Activated T-helper 17 cell treated with anti-CD3 and anti-CD28 coated beads, Interleukin-2, amount 50 U/mL, for 72 hours (primary cell): Measurements from ENCODE around the gene COL16A1. TPM values are rescaled to one million over a fixed set of nuclear protein-coding genes. Genes with fewer than 3 reads are reported as not detected.

ENCODE experiments used
- ATAC-seq: fragments of 150-1000 bp; cut with Tn5 transposase; replicated peaks from 2 replicates; pipeline ENCODE4 v1.10.0; 2021; ENCODE audit warnings: mild to moderate bottlenecking, moderate library complexity
- H3K27ac Mint-ChIP-seq: one replicate; pipeline ENCODE4 v1.8.0; 2022; ENCODE audit warnings: mixed read lengths
- H3K27me3 Mint-ChIP-seq: one replicate; pipeline ENCODE4 v1.8.0; 2022; ENCODE audit warnings: mixed read lengths
- H3K36me3 Mint-ChIP-seq: one replicate; pipeline ENCODE4 v1.8.0; 2022; ENCODE audit warnings: low read depth, mild to moderate bottlenecking, mixed read lengths
- H3K4me1 Mint-ChIP-seq: one replicate; pipeline ENCODE4 v1.8.0; 2022; ENCODE audit warnings: mixed read lengths
- H3K4me3 Mint-ChIP-seq: one replicate; pipeline ENCODE4 v1.8.0; 2022; ENCODE audit warnings: mild to moderate bottlenecking, mixed read lengths
- H3K9me3 Mint-ChIP-seq: one replicate; pipeline ENCODE4 v1.8.0; 2022; ENCODE audit warnings: mixed read lengths
- total RNA-seq, 2 donors: library from RNA; stranded (reverse); gene quantifications; one replicate each; pipeline ENCODE4 v1.2.3, GENCODE V29; 2022

COL16A1 gene
- not detected for total RNA-seq

DNA sequence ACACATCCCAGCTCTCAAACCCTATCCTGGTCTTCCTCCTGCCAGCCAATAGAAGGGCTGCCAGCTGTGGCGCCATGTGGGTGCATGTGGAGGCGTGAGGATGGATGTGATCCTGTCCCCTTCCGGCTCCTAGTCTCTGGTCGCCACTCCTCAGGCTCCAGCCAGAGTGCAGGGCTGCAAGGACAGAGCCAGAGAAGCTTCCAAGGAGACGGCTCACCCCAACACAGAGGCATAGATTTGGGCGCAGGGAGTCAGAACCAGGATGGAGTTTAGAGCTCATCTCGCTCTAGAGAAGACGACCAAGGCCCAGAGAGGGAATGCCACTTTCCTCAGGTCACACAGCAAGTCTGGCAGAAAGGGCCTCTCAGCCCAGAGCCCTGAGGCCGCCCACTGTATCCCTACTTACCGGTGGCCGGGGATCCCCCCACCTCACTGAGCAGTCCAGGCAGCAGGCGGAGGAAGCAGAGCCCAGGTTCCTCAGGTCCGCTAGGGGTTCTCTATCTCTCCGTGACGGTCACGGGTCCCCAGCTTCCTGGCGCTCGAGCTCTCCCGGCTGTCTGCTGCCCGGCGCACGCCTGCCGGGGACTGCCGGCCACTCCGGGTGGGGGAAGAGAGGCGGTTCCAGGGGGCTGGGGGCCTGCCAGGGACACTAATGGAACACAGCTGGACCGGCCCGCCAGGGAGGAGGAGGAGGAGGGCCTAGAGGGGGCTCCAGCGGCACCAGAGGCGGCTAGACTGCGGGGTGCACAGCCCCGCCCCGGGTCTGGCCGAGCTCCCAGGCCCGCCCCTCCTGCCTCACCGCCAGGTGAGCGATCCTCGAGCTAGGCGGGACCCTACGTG is at the start of gene COL16A1:
Gene COL16A1, minus strand, starts transcription at position 587 of the 840 bp plus-strand sequence. CDS start 1,824 bp downstream, outside the sequence.
- ATAC-seq: no peak
- H3K4me1 Mint-ChIP-seq: peaks cover 29% of the 10 kb centered on the region
- H3K27ac Mint-ChIP-seq: peak within 1 kb of the TSS; percentile 80

DNA sequence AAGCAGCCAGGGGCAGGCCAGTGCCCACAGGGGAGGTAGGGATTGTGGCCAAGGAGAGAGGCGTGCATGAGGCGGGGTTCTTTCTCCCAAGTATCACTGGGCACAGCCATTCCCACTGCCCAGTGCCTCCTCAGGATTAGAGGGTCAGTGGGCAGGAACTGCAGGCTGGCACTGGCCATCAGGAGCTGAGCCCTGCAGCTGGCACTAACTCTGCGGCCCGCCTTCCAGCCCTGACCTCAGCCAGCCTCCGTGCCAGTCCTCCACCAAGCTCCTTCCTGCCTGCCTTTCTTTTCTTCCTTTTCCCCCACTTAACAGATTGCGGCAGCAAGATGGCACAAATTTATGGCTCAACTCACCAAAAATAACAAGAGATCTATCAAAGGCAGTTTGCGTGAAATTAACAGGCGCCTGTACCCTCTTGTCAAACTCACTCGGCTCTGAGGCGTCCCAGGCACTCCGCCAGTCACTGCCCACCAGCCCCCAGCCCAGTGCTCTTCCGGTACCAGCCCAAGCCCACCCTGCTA is 49.2 kb upstream of the COL16A1 start:
- Mint-ChIP-seq H3K27me3 (peaks cover 3% of the 10 kb centered on the region), H3K4me3 (no peak overlapping the region), H3K4me1 (peaks cover 13% of the 10 kb centered on the region), H3K36me3 (no peaks in the 10 kb centered on the region), H3K27ac (no peak overlapping the region), H3K9me3 (no peaks in the 10 kb centered on the region)
- ATAC-seq: no peak

More for the DNA sequence above, at the start of gene COL16A1:
- H3K9me3 Mint-ChIP-seq: no peaks in the 10 kb centered on the region
- H3K27me3 Mint-ChIP-seq: peaks cover 6% of the 10 kb centered on the region
- peak within 1 kb of the TSS; percentile 69 for H3K4me3 Mint-ChIP-seq
- H3K36me3 Mint-ChIP-seq: no peaks in the 10 kb centered on the region

- Mint-ChIP-seq H3K36me3 (no peaks in the 10 kb centered on the region), H3K27me3 (peaks cover 6% of the 10 kb centered on the region), H3K27ac (no peak overlapping the region), H3K4me1 (peaks cover 16% of the 10 kb centered on the region), H3K9me3 (no peaks in the 10 kb centered on the region), H3K4me3 (no peak overlapping the region)
- no peak for ATAC-seq
Observed at GRCh38 chr1:31752258-31752657, 48.4 kb upstream of the COL16A1 start.

DNA sequence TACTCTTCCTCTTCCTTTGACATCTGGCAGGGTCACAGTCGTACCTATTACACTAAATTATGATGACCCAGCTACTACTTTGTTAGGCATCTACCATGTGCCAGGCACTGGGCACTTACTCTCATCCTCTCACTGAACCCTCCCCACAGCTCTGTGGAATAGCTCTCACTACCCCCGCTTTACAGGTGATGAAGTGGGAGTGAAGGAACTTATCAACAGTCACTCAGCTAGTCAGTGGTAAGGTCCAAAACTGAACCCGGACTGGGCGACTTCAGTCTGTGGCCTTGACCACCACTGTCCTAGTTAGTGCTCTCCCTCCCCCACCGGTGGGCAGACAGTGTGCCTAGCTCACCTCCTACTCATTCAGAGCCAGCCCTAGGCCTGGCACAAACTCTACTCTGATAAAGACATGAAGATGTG is 48.0 kb upstream of the COL16A1 start:
- Mint-ChIP-seq H3K4me3 (no peak overlapping the region), H3K9me3 (no peaks in the 10 kb centered on the region), H3K27me3 (peaks cover 7% of the 10 kb centered on the region), H3K36me3 (no peaks in the 10 kb centered on the region), H3K27ac (peak overlapping the region; percentile 20), H3K4me1 (peaks cover 20% of the 10 kb centered on the region)
- no peak for ATAC-seq

DNA sequence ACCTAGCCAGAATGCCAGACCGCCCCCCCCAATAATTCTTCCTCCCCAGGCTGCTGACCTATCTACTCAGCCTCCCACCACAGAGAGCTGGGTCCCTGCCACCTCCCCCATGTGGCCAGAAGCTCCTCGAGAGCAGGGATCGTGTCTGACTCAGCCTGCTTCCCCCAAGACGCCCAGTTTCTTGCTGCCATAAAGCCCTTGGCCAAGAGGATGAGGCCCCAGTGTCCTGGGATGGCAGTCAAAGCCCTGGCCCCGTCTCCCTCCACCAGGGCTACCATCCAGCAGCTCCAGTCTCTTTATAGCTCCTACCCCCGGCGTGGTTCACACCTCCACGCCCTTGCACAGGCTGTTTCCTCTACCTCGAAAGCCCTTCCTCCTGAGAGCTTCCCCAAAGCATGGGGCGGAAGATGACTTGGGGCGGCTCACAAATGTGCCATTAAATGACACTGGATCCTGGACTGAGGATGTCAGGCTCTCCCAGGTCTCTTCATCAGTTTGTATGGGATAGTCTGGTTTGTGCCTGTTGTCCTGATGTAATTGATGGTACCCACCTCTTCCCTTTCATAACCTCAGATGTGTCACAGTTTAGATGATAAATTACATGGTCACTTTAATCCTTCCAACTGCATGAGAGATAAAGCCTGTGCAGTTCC is 47.2 kb upstream of the COL16A1 start:
- no peak overlapping the region for H3K27ac Mint-ChIP-seq
- no peaks in the 10 kb centered on the region for H3K9me3 Mint-ChIP-seq

DNA sequence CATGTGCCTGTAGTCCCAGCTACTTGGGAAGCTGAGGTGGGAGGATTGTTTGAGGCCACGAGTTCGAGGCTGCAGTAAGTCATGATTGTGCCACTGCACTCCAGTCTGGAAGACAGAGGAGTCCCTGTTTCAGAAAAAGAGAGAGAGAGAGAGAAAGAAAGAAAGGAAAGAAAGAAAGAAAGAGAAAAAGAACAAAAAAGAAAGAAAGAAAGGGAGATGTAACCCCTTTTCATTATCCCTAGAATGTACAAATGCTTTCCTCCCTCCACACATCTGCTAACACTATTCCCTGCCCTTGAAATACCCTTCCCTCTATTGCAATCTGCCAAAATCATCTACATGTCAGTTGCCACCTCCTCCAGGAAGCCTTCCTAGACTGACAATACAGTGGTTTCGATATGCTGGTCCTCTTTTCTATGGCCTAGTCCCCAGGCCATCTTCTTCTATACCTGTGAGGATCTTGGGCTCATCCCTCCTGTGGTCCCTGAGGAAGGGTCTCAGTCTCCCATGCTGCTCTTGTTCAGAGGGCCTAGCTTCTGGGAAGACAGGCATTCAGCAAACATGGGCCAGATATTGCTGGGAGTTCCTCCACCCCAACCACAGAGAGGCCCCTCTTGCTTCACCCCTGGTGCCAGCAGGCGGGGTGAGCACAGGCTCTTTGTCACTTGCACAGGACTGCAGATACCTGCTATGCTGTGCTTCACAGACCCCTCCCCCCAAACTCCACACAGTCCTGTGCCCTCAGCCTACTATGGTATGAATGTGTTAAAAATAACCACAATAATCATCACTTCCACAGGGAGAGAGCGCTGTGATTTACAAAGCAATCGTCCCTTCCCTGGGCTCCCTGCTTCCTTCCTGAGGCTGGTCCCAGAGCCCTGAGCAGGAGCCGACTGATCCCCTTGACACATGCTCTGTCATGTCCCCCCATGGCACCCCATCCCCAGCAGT is 46.2 kb upstream of the COL16A1 start:
- H3K27me3 Mint-ChIP-seq: peaks cover 7% of the 10 kb centered on the region
- H3K4me1 Mint-ChIP-seq: peaks cover 24% of the 10 kb centered on the region
- no peak overlapping the region for H3K27ac Mint-ChIP-seq
- ATAC-seq: no peak
- no peaks in the 10 kb centered on the region for H3K9me3 Mint-ChIP-seq
- H3K36me3 Mint-ChIP-seq: no peaks in the 10 kb centered on the region
- H3K4me3 Mint-ChIP-seq: no peak overlapping the region

More for the DNA sequence above, 47.2 kb upstream of the COL16A1 start:
- Mint-ChIP-seq H3K36me3 (no peaks in the 10 kb centered on the region), H3K4me1 (peaks cover 24% of the 10 kb centered on the region), H3K27me3 (peaks cover 7% of the 10 kb centered on the region), H3K4me3 (no peak overlapping the region)
- ATAC-seq: peak; percentile 23

GRCh38 chr1:31748365-31748764 is 44.5 kb upstream of the COL16A1 start:
- Mint-ChIP-seq H3K36me3 (no peaks in the 10 kb centered on the region), H3K4me3 (no peak overlapping the region), H3K27ac (peak overlapping the region; percentile 11), H3K4me1 (peaks cover 24% of the 10 kb centered on the region), H3K27me3 (peaks cover 7% of the 10 kb centered on the region), H3K9me3 (no peaks in the 10 kb centered on the region)
- ATAC-seq: no peak

DNA sequence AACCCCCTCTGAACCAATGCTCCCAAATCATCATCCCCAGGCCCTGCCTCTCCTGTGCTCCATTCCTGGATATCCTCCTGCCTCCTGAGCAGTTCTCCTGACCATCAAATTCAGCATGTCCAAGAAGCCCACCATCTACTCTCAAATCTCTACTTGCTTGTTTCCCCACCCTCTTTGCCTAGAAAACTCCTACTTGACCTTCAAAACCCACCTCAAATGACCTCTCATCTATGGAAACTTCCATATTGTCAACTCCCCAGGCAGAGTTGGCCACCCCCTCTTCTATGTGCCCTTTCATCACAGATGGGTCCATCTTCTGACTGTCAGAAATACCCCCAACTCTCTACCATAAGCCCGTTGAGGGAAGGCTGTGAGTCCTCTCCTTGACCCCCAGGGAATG is 43.5 kb upstream of the COL16A1 start:
- peak overlapping the region; percentile 45 for H3K27ac Mint-ChIP-seq
- no peak overlapping the region for H3K4me3 Mint-ChIP-seq
- H3K4me1 Mint-ChIP-seq: peaks cover 24% of the 10 kb centered on the region
- no peaks in the 10 kb centered on the region for H3K9me3 Mint-ChIP-seq
- no peaks in the 10 kb centered on the region for H3K36me3 Mint-ChIP-seq
- no peak for ATAC-seq
- H3K27me3 Mint-ChIP-seq: peaks cover 7% of the 10 kb centered on the region

GRCh38 chr1:31746687-31747086 is 42.9 kb upstream of the COL16A1 start:
- H3K4me1 Mint-ChIP-seq: peaks cover 20% of the 10 kb centered on the region

DNA sequence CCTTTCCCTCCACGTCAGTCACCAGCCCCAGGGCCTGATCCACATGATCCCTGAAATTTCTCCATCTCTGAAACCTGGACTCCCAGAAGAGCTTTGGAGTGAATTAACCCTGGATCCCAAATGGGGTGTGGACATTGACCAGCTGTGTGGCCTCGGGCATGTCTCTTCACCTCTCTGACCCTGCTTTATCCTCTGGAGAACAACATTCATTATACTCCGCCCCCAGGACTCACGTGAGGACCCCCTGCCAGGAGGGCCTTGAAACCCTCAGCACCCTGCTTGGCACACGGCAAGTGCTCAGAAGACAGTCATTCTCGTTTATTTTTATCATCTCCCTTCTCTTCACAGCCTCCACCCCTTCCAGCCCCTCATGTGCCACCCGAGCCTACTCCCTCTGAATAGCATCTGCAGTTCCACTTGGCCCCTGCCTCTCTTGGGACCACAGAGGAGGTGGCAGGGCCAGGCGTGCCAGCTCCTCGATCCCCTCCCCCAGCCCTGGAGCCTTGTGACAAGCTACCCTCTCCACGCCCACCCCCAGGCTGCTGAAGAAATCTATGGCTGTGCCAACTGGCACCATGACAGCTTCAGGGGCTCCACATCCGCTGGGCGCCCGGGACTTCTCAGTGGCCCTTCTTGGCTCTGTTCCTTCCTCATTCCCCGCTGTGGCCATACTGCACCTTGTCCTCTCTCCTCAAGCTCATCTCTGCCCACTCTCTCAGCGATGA is 42.3 kb upstream of the COL16A1 start:
- Mint-ChIP-seq H3K27me3 (peaks cover 4% of the 10 kb centered on the region), H3K4me3 (peak overlapping the region; percentile 9), H3K36me3 (no peaks in the 10 kb centered on the region), H3K4me1 (peaks cover 15% of the 10 kb centered on the region), H3K9me3 (no peaks in the 10 kb centered on the region), H3K27ac (peak overlapping the region; percentile 45)
- no peak for ATAC-seq

More at GRCh38 chr1:31746687-31747086, 42.9 kb upstream of the COL16A1 start:
- Mint-ChIP-seq H3K9me3 (no peaks in the 10 kb centered on the region), H3K4me3 (peak overlapping the region; percentile 9), H3K36me3 (no peaks in the 10 kb centered on the region), H3K27ac (peak overlapping the region; percentile 45), H3K27me3 (peaks cover 5% of the 10 kb centered on the region)
- ATAC-seq: no peak

DNA sequence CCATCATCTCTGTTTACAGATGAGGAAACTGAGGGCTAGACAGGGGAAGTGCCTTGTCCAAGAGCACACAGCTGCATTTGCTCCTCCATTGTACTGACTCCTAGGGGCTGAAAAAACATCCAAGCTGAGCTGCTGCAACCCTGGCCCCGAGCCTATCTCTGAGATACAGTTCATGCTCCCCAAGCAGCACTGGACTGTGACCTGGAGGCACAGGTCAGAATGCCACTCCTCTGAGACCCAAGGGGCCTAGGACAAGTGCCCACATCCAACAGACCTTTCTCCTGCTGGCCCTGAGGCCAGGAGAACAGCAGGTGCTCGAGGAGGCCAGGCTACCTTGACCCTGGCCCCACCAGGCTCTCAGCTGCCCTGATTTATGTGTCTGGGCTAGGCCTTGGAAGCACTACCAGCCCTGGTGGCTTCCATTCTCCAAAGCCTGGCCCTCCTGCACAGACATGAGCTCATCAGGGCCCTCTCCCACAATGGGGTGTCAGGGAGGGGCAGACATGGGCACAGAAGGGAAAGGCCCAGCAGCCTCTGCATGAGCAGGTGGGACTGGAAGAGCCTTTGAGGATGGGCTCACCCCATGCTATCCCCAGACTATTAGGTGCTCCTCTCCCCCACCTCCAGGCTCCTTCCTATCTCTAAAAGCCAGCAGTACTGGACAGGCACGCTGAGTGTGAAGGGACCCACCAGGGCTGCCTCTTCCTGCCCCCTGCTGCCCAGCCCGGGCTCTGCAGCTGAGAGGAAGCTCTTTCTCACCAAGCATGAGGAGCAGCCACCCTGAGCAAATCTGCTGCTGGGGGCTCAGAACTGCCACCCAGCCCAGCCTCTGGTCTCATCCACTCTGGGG is 41.5 kb upstream of the COL16A1 start:
- peak; percentile 79 for ATAC-seq
- no peak overlapping the region for H3K27ac Mint-ChIP-seq
- H3K27me3 Mint-ChIP-seq: peaks cover 4% of the 10 kb centered on the region

DNA sequence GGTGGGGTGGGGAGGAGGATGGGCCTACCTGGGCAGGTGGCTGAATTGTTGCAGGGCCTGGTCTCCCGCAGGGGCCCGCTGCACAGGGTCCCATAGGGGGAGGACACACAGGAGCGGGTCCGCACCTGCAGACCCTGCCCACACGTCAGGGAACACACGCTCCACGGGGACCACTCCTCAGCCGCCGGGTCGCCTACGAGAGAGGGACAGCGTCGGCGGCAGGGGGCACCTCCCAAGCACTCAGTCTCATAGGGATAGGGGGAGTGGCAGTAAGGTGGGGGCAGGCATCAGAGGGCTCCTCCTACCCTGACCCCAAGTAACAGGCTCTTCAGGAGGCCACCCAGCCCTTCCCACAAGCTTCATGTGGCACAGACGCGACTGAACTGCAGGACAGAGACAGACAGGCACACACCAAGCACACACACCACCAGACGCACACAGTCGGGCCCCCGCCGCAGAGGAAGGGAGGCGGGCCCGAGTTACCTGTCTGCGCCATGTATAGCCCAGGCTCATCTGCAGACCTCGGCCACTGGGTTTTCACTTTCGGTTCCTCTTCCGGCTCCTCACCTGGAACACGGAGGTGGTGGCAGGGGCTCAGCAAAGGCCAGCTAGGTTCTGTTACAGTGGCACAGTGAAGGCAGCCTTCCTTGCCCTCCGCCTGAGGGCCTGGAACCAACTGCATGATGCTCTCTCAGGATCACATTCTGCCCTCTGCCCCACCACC is 40.5 kb upstream of the COL16A1 start:
- Mint-ChIP-seq H3K4me1 (peaks cover 16% of the 10 kb centered on the region), H3K36me3 (no peaks in the 10 kb centered on the region), H3K27ac (peak overlapping the region; percentile 17), H3K4me3 (no peak overlapping the region), H3K9me3 (no peaks in the 10 kb centered on the region), H3K27me3 (peaks cover 4% of the 10 kb centered on the region)
- no peak for ATAC-seq

More for the DNA sequence above, 41.5 kb upstream of the COL16A1 start:
- Mint-ChIP-seq H3K4me3 (no peak overlapping the region), H3K36me3 (no peaks in the 10 kb centered on the region), H3K9me3 (no peaks in the 10 kb centered on the region), H3K4me1 (peaks cover 11% of the 10 kb centered on the region)
